ENCODE data around the gene TAS2R41.

TAS2R41 gene

DNA sequence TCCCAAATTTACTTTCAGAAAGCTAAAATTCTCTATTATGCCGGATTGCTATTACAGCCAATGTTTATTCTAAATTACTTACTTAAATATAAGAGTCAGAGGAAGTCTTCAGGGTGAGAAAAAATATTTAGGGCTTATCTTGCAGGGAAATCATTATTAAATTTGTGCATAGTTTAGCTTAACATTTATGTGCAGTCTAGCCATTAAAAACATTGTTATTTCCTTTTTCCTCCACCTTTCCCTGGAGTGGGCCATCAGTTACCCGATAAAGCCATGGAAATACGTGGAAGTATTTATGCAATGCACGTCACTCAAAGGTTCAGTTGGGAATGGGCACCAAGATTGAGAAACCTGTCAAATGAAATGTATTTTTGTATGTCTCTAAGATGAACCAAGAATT is 43.9 kb upstream of the TAS2R41 start:
- Histone ChIP-seq H3K4me2 (ENCODE audit: low read depth, low read length, poor library complexity, severe bottlenecking) (no peak overlapping the region), H3F3A (ENCODE audit: insufficient read depth) (no peaks in the 10 kb centered on the region), H3K4me3 (ENCODE audit: insufficient read depth, low read length, poor library complexity, severe bottlenecking) (no peak overlapping the region), H3K27me3 (ENCODE audit: low read length) (no peaks in the 10 kb centered on the region), H3K36me3 (ENCODE audit: low read length) (no peaks in the 10 kb centered on the region), H3K9me3 (ENCODE audit: insufficient read depth, low read length) (no peaks in the 10 kb centered on the region), H2AFZ (ENCODE audit: low read depth, low read length, severe bottlenecking) (no peak overlapping the region), H3K9ac (ENCODE audit: low read length) (no peak overlapping the region), H4K20me1 (ENCODE audit: low read depth, low read length) (no peaks in the 10 kb centered on the region), H3K79me2 (ENCODE audit: insufficient read depth, low read length) (no peaks in the 10 kb centered on the region), H3K9me2 (replicated peaks; ENCODE audit: insufficient read depth, low read length) (no peaks in the 10 kb centered on the region), H3K27ac (ENCODE audit: low read depth, low read length) (no peak overlapping the region)
- no peak for TF ChIP-seq EZH2phosphoT487 (conservative IDR thresholded peaks at IDR 0.05; ENCODE audit: low read length)
- TF ChIP-seq, protein P1, sequence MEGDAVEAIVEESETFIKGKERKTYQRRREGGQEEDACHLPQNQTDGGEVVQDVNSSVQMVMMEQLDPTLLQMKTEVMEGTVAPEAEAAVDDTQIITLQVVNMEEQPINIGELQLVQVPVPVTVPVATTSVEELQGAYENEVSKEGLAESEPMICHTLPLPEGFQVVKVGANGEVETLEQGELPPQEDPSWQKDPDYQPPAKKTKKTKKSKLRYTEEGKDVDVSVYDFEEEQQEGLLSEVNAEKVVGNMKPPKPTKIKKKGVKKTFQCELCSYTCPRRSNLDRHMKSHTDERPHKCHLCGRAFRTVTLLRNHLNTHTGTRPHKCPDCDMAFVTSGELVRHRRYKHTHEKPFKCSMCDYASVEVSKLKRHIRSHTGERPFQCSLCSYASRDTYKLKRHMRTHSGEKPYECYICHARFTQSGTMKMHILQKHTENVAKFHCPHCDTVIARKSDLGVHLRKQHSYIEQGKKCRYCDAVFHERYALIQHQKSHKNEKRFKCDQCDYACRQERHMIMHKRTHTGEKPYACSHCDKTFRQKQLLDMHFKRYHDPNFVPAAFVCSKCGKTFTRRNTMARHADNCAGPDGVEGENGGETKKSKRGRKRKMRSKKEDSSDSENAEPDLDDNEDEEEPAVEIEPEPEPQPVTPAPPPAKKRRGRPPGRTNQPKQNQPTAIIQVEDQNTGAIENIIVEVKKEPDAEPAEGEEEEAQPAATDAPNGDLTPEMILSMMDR (IDR thresholded peaks at IDR 0.05; ENCODE audit: insufficient read depth, low read length, poor library complexity, severe bottlenecking): no peak

DNA sequence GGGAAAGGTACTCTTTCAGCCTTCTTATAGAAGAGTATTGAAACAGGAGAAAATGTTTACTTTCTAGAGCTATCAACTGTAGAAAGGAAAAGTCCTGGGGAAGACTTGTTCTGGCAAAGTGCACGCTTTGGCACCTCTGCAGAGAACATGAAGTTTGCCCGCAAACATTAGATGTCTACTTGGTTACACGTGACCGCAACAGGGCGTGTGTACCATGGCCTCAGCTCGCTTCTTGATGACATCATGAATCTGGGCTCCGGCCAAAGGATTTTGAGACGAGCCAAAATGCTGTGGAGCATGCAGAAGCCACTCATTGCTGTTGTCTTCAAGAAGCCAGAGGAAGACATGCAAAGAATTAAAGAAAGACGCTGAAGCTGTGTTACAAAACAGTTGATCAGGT is 43.0 kb upstream of the TAS2R41 start:
- no peak overlapping the region for H3K9ac ChIP-seq (ENCODE audit: low read length)
- no peaks in the 10 kb centered on the region for H4K20me1 ChIP-seq (ENCODE audit: low read depth, low read length)
- no peak overlapping the region for H3K4me2 ChIP-seq (ENCODE audit: low read depth, low read length, poor library complexity, severe bottlenecking)
- no peak overlapping the region for H3K27ac ChIP-seq (ENCODE audit: low read depth, low read length)
- H3K27me3 ChIP-seq (ENCODE audit: low read length): no peaks in the 10 kb centered on the region
- no peaks in the 10 kb centered on the region for H3K9me3 ChIP-seq (ENCODE audit: insufficient read depth, low read length)
- no peak for TF ChIP-seq EZH2phosphoT487 (conservative IDR thresholded peaks at IDR 0.05; ENCODE audit: low read length)
- TF ChIP-seq, protein P1 (IDR thresholded peaks at IDR 0.05; ENCODE audit: insufficient read depth, low read length, poor library complexity, severe bottlenecking): no peak
- H3K36me3 ChIP-seq (ENCODE audit: low read length): no peaks in the 10 kb centered on the region
- no peaks in the 10 kb centered on the region for H3F3A ChIP-seq (ENCODE audit: insufficient read depth)
- no peaks in the 10 kb centered on the region for H3K9me2 ChIP-seq (replicated peaks; ENCODE audit: insufficient read depth, low read length)
- H3K79me2 ChIP-seq (ENCODE audit: insufficient read depth, low read length): no peaks in the 10 kb centered on the region
- H2AFZ ChIP-seq (ENCODE audit: low read depth, low read length, severe bottlenecking): no peak overlapping the region
- H3K4me3 ChIP-seq (ENCODE audit: insufficient read depth, low read length, poor library complexity, severe bottlenecking): no peak overlapping the region

DNA sequence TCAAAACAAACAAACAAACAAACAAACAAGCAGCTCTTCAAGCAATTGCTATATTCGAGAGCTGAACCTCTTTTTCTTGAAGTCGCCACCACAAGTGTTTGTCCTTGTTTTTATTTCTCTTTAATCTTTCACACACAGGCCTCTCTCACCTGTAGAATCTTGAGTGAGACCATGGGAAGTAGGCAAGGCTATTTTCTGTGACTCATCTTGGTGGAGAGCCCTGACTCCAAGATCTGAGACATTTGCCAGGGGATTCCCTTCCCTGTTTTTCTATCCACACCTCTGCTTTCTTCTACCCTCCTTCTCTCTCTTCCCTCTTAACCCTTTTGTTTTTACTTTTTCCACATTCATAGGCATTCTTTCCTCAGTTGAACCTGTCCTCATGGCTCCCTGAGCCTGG is 42.4 kb upstream of the TAS2R41 start:
- no peaks in the 10 kb centered on the region for H3K27me3 ChIP-seq (ENCODE audit: low read length)
- no peak overlapping the region for H3K4me3 ChIP-seq (ENCODE audit: insufficient read depth, low read length, poor library complexity, severe bottlenecking)
- TF ChIP-seq EZH2phosphoT487 (conservative IDR thresholded peaks at IDR 0.05; ENCODE audit: low read length): no peak
- TF ChIP-seq, protein P1 (IDR thresholded peaks at IDR 0.05; ENCODE audit: insufficient read depth, low read length, poor library complexity, severe bottlenecking): no peak
- H3K4me2 ChIP-seq (ENCODE audit: low read depth, low read length, poor library complexity, severe bottlenecking): no peak overlapping the region
- H2AFZ ChIP-seq (ENCODE audit: low read depth, low read length, severe bottlenecking): no peak overlapping the region
- no peaks in the 10 kb centered on the region for H3K9me3 ChIP-seq (ENCODE audit: insufficient read depth, low read length)
- no peaks in the 10 kb centered on the region for H3F3A ChIP-seq (ENCODE audit: insufficient read depth)
- H3K36me3 ChIP-seq (ENCODE audit: low read length): no peaks in the 10 kb centered on the region
- H3K9me2 ChIP-seq (replicated peaks; ENCODE audit: insufficient read depth, low read length): no peaks in the 10 kb centered on the region
- no peaks in the 10 kb centered on the region for H3K79me2 ChIP-seq (ENCODE audit: insufficient read depth, low read length)
- no peak overlapping the region for H3K27ac ChIP-seq (ENCODE audit: low read depth, low read length)
- H3K9ac ChIP-seq (ENCODE audit: low read length): no peak overlapping the region
- H4K20me1 ChIP-seq (ENCODE audit: low read depth, low read length): no peaks in the 10 kb centered on the region
